Stomach (tissue), 9 donors: ENCODE results near the gene TMEM92. TPM values are rescaled to one million over a fixed set of nuclear protein-coding genes. Genes with fewer than 3 reads are reported as not detected.

ENCODE experiments used
- DNase-seq, 2 donors: peaks; one replicate each; pipeline versions ENCODE4 v3.0.0 to v3.0.0-alpha.2; 2013 to 2019
- H3K27ac ChIP-seq, 5 donors: fragments of 200-600 bp in 4 of 5; sonication (generic) in 4 of 5; one replicate each; pipeline ENCODE4 v1.5.1; 2013 to 2019; ENCODE audit warnings: mild to moderate bottlenecking in 1 of 5, moderate library complexity in 1 of 5
- H3K27me3 ChIP-seq, 3 donors: fragments of 200-600 bp; sonication (generic); one replicate each; pipeline ENCODE4 v1.5.1; 2017 to 2019; ENCODE audit warnings: mixed run types in 1 of 3
- H3K36me3 ChIP-seq, 4 donors: fragments of 200-600 bp; sonication (generic); 1 replicate in 3 of 4; 2 replicates in 1 of 4; pipeline ENCODE4 v1.5.1; 2016 to 2019
- H3K4me1 ChIP-seq, 4 donors: fragments of 200-600 bp; sonication (generic); one replicate each; pipeline ENCODE4 v1.5.1; 2016 to 2019
- H3K4me3 ChIP-seq, 4 donors: fragments of 200-600 bp; sonication (generic) in 3 of 4; one replicate each; pipeline ENCODE4 v1.5.1; 2016 to 2019; ENCODE audit warnings: mild to moderate bottlenecking in 1 of 4
- H3K9me3 ChIP-seq, 4 donors: fragments of 200-600 bp; sonication (generic); one replicate each; pipeline ENCODE4 v1.5.1; 2016 to 2019
- CTCF ChIP-seq, 7 experiments: fragments of 450-650 bp in 4 of 7; fragments of 200-600 bp in 3 of 7; sonication (generic) in 3 of 7; IDR thresholded peaks; one replicate each; pipeline ENCODE4 v1.5.1; 2016 to 2019; ENCODE audit warnings: antibody characterized with exemption in 7 of 7, control low read depth in 2 of 7, mild to moderate bottlenecking in 1 of 7
- EP300 ChIP-seq: sonication (generic); formaldehyde crosslinking; IDR thresholded peaks from one replicate; pipeline ENCODE4 v1.6.1; 2017; ENCODE audit warnings: antibody characterized with exemption
- POLR2A ChIP-seq, 4 donors: fragments of 450-650 bp; IDR thresholded peaks; one replicate each; pipeline ENCODE4 v1.6.1; 2016; ENCODE audit warnings: antibody characterized with exemption in 4 of 4, control low read depth in 2 of 4, mild to moderate bottlenecking in 1 of 4, moderate library complexity in 1 of 4
- POLR2AphosphoS5 ChIP-seq, 3 donors: sonication (generic); formaldehyde crosslinking; IDR thresholded peaks; one replicate each; pipeline ENCODE4 v1.6.1; 2016; ENCODE audit warnings: antibody characterized with exemption in 3 of 3
- WGBS, 5 donors: extraction: QIAGEN DNeasy Blood & Tissue Kit in 3 of 5; methylation state at CpG; one replicate each; pipeline versions ENCODE4 v1.1.5 to v1.1.7; 2013 to 2018; 5-methylcytosine and 5-hydroxymethylcytosine counted together
- intact Hi-C: fragments of 100-400 bp; cut with DNase I; formaldehyde crosslinking; loops from one replicate; pipeline ENCODE4 v1.15.1; 2023; ENCODE audit warnings: low total_unique reads
- polyA plus RNA-seq, 3 donors: library from polyadenylated mRNA; stranded (reverse); fragments of 200-250 nt; gene quantifications; one replicate each; pipeline ENCODE4 v1.2.3, GENCODE V29; 2013
- total RNA-seq, 5 donors: library from RNA; depleted of rRNA; stranded (reverse); fragments of >200 nt; gene quantifications; one replicate each; pipeline versions ENCODE4 v1.1.0 to v1.2.3, GENCODE V29; 2014 to 2016
- donor health status: healthy with polysubstance abuse.
- donor health status: Bipolar disorder and iron deficiency.
- donor health status: healthy.

Gene TMEM92
- total and polyA plus RNA-seq, 8 donors, result 2.7 to 24.9 (median 10.8) TPM

- no peaks in the 10 kb centered on the region for H3K27me3 ChIP-seq
- WGBS, 5 donors, result 31 to 58% (median 43%) methylated on average over 2 of the region's 2 CpGs; no CpG with 5 or more reads in 2 of the 5 donors
- peak; percentile 4 to 85 for DNase-seq
- H3K4me3 ChIP-seq, result no peak overlapping the region
- intact Hi-C loops, result no loop called here
- H3K36me3 ChIP-seq, result no peaks in the 10 kb centered on the region
- peaks cover 18 to 57% (median 47%) of the 10 kb centered on the region in 4 donors for H3K4me1 ChIP-seq
- TF ChIP-seq CTCF (IDR thresholded peaks at IDR 0.05), result no peak
- no peak for TF ChIP-seq POLR2AphosphoS5 (IDR thresholded peaks at IDR 0.05)
- TF ChIP-seq EP300, result no peak
- no peak for TF ChIP-seq POLR2A (IDR thresholded peaks at IDR 0.05)
- H3K9me3 ChIP-seq, result no peaks in the 10 kb centered on the region
- H3K27ac ChIP-seq, result no peak overlapping the region
These were observed 9.1 kb upstream of the TMEM92 start for GRCh38 chr17:50265212-50265611.

- peaks cover 18 to 63% (median 52%) of the 10 kb centered on the region in 4 donors for H3K4me1 ChIP-seq
- DNase-seq, result no peak
- TF ChIP-seq CTCF (IDR thresholded peaks at IDR 0.05) (no peak), POLR2AphosphoS5 (IDR thresholded peaks at IDR 0.05) (no peak), EP300 (no peak), POLR2A (IDR thresholded peaks at IDR 0.05) (no peak)
- no peaks in the 10 kb centered on the region for H3K9me3 ChIP-seq
- WGBS, 5 donors, result 47 to 70% (median 55%) methylated on average over 10 of the region's 10 CpGs
- intact Hi-C loops, result no loop called here
- H3K27me3 ChIP-seq, result no peaks in the 10 kb centered on the region
- H3K4me3 ChIP-seq, result no peak overlapping the region
- H3K27ac ChIP-seq, result peak overlapping the region in 2 of 5 donors; percentile 37 to 52
- H3K36me3 ChIP-seq, result no peaks in the 10 kb centered on the region
These were observed 8.5 kb upstream of the TMEM92 start for GRCh38 chr17:50265690-50266315.

GRCh38 chr17:50266384-50267073 lies 7.7 kb upstream of the TMEM92 start:
- intact Hi-C loops, result no loop called here
- peak overlapping the region in 1 of 4 donors; percentile 9 for H3K4me3 ChIP-seq
- no peaks in the 10 kb centered on the region for H3K9me3 ChIP-seq
- 15 to 35% (median 24%) methylated on average over 9 to 13 of the region's 13 CpGs for WGBS, 5 donors
- no peaks in the 10 kb centered on the region for H3K36me3 ChIP-seq
- no peak for TF ChIP-seq POLR2A (IDR thresholded peaks at IDR 0.05)
- TF ChIP-seq CTCF (IDR thresholded peaks at IDR 0.05), result peak in 2 of 7 experiments; percentile 20 to 37
- TF ChIP-seq POLR2AphosphoS5 (IDR thresholded peaks at IDR 0.05), result no peak
- no peak for TF ChIP-seq EP300
- H3K27ac ChIP-seq, result peak overlapping the region in 4 of 5 donors; percentile 28 to 68 (median 51)
- H3K4me1 ChIP-seq, result peaks cover 18 to 68% (median 56%) of the 10 kb centered on the region in 4 donors
- peak; percentile 88 to 89 for DNase-seq
- H3K27me3 ChIP-seq, result no peaks in the 10 kb centered on the region

- H3K27me3 ChIP-seq, result no peaks in the 10 kb centered on the region
- DNase-seq, result peak in 1 of 2 donors; percentile 88
- H3K36me3 ChIP-seq, result no peaks in the 10 kb centered on the region
- TF ChIP-seq EP300 (no peak), CTCF (IDR thresholded peaks at IDR 0.05) (no peak), POLR2AphosphoS5 (IDR thresholded peaks at IDR 0.05) (no peak)
- peak overlapping the region in 3 of 5 donors; percentile 28 to 52 (median 50) for H3K27ac ChIP-seq
- H3K4me1 ChIP-seq, result peaks cover 20 to 75% (median 60%) of the 10 kb centered on the region in 4 donors
- no peak overlapping the region for H3K4me3 ChIP-seq
- WGBS, 5 donors, result 40 to 58% (median 51%) methylated on average over 8 to 10 of the region's 10 CpGs
- no peaks in the 10 kb centered on the region for H3K9me3 ChIP-seq
- intact Hi-C loops, result no loop called here
These were observed 7.0 kb upstream of the TMEM92 start for GRCh38 chr17:50267074-50267841.
